Cardiac muscle cell (in vitro differentiated cells and primary cell): ENCODE data around the gene SEC24B. TPM values are rescaled to one million over a fixed set of nuclear protein-coding genes. Genes with fewer than 3 reads are reported as not detected.
A peak's percentile ranks its signal among the peaks of the same experiment; 100 is the strongest.

Experiments used
- DNase-seq, 2 donors: peaks; one replicate each; pipeline versions ENCODE4 v3.0.0 to v3.0.0-alpha.2; 2010 to 2017; ENCODE audit warnings: low read depth in 1 of 2, low spot score in 1 of 2
- H3K27ac ChIP-seq: fragments of 200-600 bp; sonication (generic); 2 replicates; pipeline ENCODE4 v1.5.1; 2016
- H3K27me3 ChIP-seq: fragments of 200-600 bp; sonication (generic); 2 replicates; pipeline ENCODE4 v1.6.0; 2016; ENCODE audit warnings: control low read depth
- H3K36me3 ChIP-seq: fragments of 200-600 bp; sonication (generic); 2 replicates; pipeline ENCODE4 v1.5.1; 2016; ENCODE audit warnings: control low read depth
- H3K4me1 ChIP-seq: fragments of 200-600 bp; sonication (generic); 2 replicates; pipeline ENCODE4 v1.8.1; 2017; ENCODE audit warnings: low read depth, mild to moderate bottlenecking, mixed run types
- H3K4me3 ChIP-seq: fragments of 200-600 bp; sonication (generic); 2 replicates; pipeline ENCODE4 v1.5.1; 2016; ENCODE audit warnings: mild to moderate bottlenecking
- H3K9me3 ChIP-seq: fragments of 200-600 bp; sonication (generic); 2 replicates; pipeline ENCODE4 v1.5.1; 2017; ENCODE audit warnings: low read depth, mild to moderate bottlenecking, control low read depth
- polyA plus RNA-seq: library from polyadenylated mRNA; unstranded; fragments of >200 nt; fragmentation: Nextera tagmentation; extraction: Ambion mirVana; gene quantifications from 2 replicates; pipeline ENCODE4 v1.2.1, GENCODE V29; 2016
- total RNA-seq: library from RNA; depleted of rRNA; stranded (reverse); fragments of >200 nt; gene quantifications from 2 replicates; pipeline ENCODE4 v1.2.3, GENCODE V29; 2016
- TF ChIP-seq, protein P1 (sequence below): IDR thresholded peaks from 2 replicates; pipeline ENCODE4 v1.5.1; 2012; ENCODE audit warnings: low read depth, mild to moderate bottlenecking, low read length

SEC24B gene
- 26.0 and 31.4 TPM in 2 replicates for total RNA-seq
- polyA plus RNA-seq, result 25.4 and 32.7 TPM in 2 replicates

GRCh38 chr4:109433205-109434006 lies at the start of gene SEC24B:
SEC24B (plus strand) TSS chr4:109433815; CDS start chr4:109433870, 55 bp downstream.
- Histone ChIP-seq H3K4me1 (peaks cover 29% of the 10 kb centered on the region), H3K9me3 (no peaks in the 10 kb centered on the region), H3K4me3 (peak within 1 kb of the TSS; percentile 84), H3K36me3 (no peaks in the 10 kb centered on the region), H3K27me3 (no peaks in the 10 kb centered on the region), H3K27ac (peak within 1 kb of the TSS; percentile 95)
- TF ChIP-seq, protein P1, sequence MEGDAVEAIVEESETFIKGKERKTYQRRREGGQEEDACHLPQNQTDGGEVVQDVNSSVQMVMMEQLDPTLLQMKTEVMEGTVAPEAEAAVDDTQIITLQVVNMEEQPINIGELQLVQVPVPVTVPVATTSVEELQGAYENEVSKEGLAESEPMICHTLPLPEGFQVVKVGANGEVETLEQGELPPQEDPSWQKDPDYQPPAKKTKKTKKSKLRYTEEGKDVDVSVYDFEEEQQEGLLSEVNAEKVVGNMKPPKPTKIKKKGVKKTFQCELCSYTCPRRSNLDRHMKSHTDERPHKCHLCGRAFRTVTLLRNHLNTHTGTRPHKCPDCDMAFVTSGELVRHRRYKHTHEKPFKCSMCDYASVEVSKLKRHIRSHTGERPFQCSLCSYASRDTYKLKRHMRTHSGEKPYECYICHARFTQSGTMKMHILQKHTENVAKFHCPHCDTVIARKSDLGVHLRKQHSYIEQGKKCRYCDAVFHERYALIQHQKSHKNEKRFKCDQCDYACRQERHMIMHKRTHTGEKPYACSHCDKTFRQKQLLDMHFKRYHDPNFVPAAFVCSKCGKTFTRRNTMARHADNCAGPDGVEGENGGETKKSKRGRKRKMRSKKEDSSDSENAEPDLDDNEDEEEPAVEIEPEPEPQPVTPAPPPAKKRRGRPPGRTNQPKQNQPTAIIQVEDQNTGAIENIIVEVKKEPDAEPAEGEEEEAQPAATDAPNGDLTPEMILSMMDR, result peak; percentile 62
- DNase-seq, result peak; percentile 83 to 88

- H3K4me1 ChIP-seq, result no peaks in the 10 kb centered on the region
- DNase-seq, result no peak
- H3K36me3 ChIP-seq, result no peaks in the 10 kb centered on the region
- H3K27ac ChIP-seq, result no peak overlapping the region
- no peak overlapping the region for H3K4me3 ChIP-seq
- H3K9me3 ChIP-seq, result no peaks in the 10 kb centered on the region
- H3K27me3 ChIP-seq, result no peaks in the 10 kb centered on the region
- TF ChIP-seq, protein P1, result no peak
Observed at GRCh38 chr4:109383823-109384222, 49.8 kb upstream of the SEC24B start.

- no peaks in the 10 kb centered on the region for H3K27me3 ChIP-seq
- no peak overlapping the region for H3K4me3 ChIP-seq
- no peaks in the 10 kb centered on the region for H3K36me3 ChIP-seq
- no peak overlapping the region for H3K27ac ChIP-seq
- no peaks in the 10 kb centered on the region for H3K9me3 ChIP-seq
- TF ChIP-seq, protein P1, result no peak
- peaks cover 7% of the 10 kb centered on the region for H3K4me1 ChIP-seq
- DNase-seq, result peak in 1 of 2 donors; percentile 23
Observed at GRCh38 chr4:109385260-109385659, 48.4 kb upstream of the SEC24B start.

- Histone ChIP-seq H3K4me3 (no peak overlapping the region), H3K9me3 (no peaks in the 10 kb centered on the region), H3K36me3 (no peaks in the 10 kb centered on the region), H3K27me3 (no peaks in the 10 kb centered on the region), H3K4me1 (peaks cover 7% of the 10 kb centered on the region), H3K27ac (peak overlapping the region; percentile 68)
- TF ChIP-seq, protein P1, result no peak
- peak; percentile 8 to 47 for DNase-seq
Observed at GRCh38 chr4:109389369-109390114, 44.1 kb upstream of the SEC24B start.

GRCh38 chr4:109390115-109390768 lies 43.4 kb upstream of the SEC24B start:
- no peaks in the 10 kb centered on the region for H3K9me3 ChIP-seq
- H3K4me3 ChIP-seq, result no peak overlapping the region
- H3K27ac ChIP-seq, result no peak overlapping the region
- H3K27me3 ChIP-seq, result no peaks in the 10 kb centered on the region
- TF ChIP-seq, protein P1, result no peak
- H3K36me3 ChIP-seq, result no peaks in the 10 kb centered on the region
- no peak for DNase-seq
- peaks cover 7% of the 10 kb centered on the region for H3K4me1 ChIP-seq
